WTC11 (cell line): Measurements from ENCODE around the gene AGAP1. TPM values are rescaled to one million over a fixed set of nuclear protein-coding genes. Genes with fewer than 3 reads are reported as not detected.

ENCODE experiments used
- ATAC-seq: fragments of 200-7000 bp; cut with Tn5 transposase; 2 replicates; pipeline ENCODE4 v1.10.0; 2021; ENCODE audit warnings: mild to moderate bottlenecking, moderate library complexity
- CTCF ChIA-PET: fragments of 300-600 bp; sonication (Branson Sonifier 250); formaldehyde crosslinking; loops from one replicate; lab custom pipeline; 2021; ENCODE audit warnings: antibody characterized with exemption; lab: Charles Lee
- POLR2A ChIA-PET: fragments of 350-600 bp; sonication (Branson Sonifier 250); formaldehyde crosslinking; loops from one replicate; lab custom pipeline; 2021; ENCODE audit warnings: antibody characterized with exemption; lab: Charles Lee
- DNase-seq: peaks from one replicate; pipeline ENCODE4 v3.0.0; 2021; ENCODE audit warnings: low spot score
- H3K27ac Mint-ChIP-seq: 2 replicates; pipeline ENCODE4 v1.8.0; 2021; ENCODE audit warnings: mixed read lengths
- H3K27me3 Mint-ChIP-seq: 2 replicates; pipeline ENCODE4 v1.8.0; 2021; ENCODE audit warnings: low read depth, mild to moderate bottlenecking, moderate library complexity, mixed read lengths
- H3K36me3 Mint-ChIP-seq: 2 replicates; pipeline ENCODE4 v1.8.0; 2021; ENCODE audit warnings: mixed read lengths
- H3K4me1 Mint-ChIP-seq: 2 replicates; pipeline ENCODE4 v1.8.0; 2022; ENCODE audit warnings: mixed read lengths
- H3K4me3 Mint-ChIP-seq: 2 replicates; pipeline ENCODE4 v1.8.0; 2021; ENCODE audit warnings: mild to moderate bottlenecking, moderate library complexity, mixed read lengths
- H3K9me3 Mint-ChIP-seq: 2 replicates; pipeline ENCODE4 v1.8.0; 2021; ENCODE audit warnings: mixed read lengths
- ATF1 ChIP-seq: sonication (generic); formaldehyde crosslinking; IDR thresholded peaks from 2 replicates; pipeline ENCODE4 v1.8.1; 2023; ENCODE audit warnings: mild to moderate bottlenecking, moderate library complexity, missing genetic modification reagents
- ESRRA ChIP-seq: sonication (generic); formaldehyde crosslinking; IDR thresholded peaks from 2 replicates; pipeline ENCODE4 v1.8.1; 2022; ENCODE audit warnings: mild to moderate bottlenecking, missing genetic modification reagents, borderline replicate concordance
- FOXK1 ChIP-seq: sonication (generic); formaldehyde crosslinking; IDR thresholded peaks from 2 replicates; pipeline ENCODE4 v1.8.0; 2022; ENCODE audit warnings: mild to moderate bottlenecking, moderate library complexity, missing genetic modification reagents
- GABPB1 ChIP-seq: sonication (generic); formaldehyde crosslinking; IDR thresholded peaks from 2 replicates; pipeline ENCODE4 v1.8.1; 2023; ENCODE audit warnings: mild to moderate bottlenecking, missing genetic modification reagents
- JUN ChIP-seq: sonication (generic); formaldehyde crosslinking; IDR thresholded peaks from 2 replicates; pipeline ENCODE4 v1.8.0; 2023; ENCODE audit warnings: mild to moderate bottlenecking, missing genetic modification reagents
- KAT7 ChIP-seq: sonication (generic); formaldehyde crosslinking; IDR thresholded peaks from 2 replicates; pipeline ENCODE4 v1.8.1; 2023; ENCODE audit warnings: missing genetic modification reagents, mild to moderate bottlenecking, borderline replicate concordance
- MXD4 ChIP-seq: fragments of 250-450 bp; sonication (Bioruptor Pico); IDR thresholded peaks from 2 replicates; pipeline ENCODE4 v1.8.0; 2021; ENCODE audit warnings: mild to moderate bottlenecking, moderate library complexity, borderline replicate concordance
- NFATC4 ChIP-seq: fragments of 250-450 bp; sonication (Bioruptor Pico); IDR thresholded peaks from 2 replicates; pipeline ENCODE4 v1.9.0; 2021; ENCODE audit warnings: mild to moderate bottlenecking
- NFE2L1 ChIP-seq: sonication (generic); formaldehyde crosslinking; IDR thresholded peaks from 2 replicates; pipeline ENCODE4 v1.8.1; 2023; ENCODE audit warnings: missing genetic modification reagents
- RELA ChIP-seq: sonication (generic); formaldehyde crosslinking; IDR thresholded peaks from 2 replicates; pipeline ENCODE4 v1.8.1; 2022; ENCODE audit warnings: missing genetic modification reagents, mild to moderate bottlenecking, borderline replicate concordance
- SP1 ChIP-seq: sonication (generic); formaldehyde crosslinking; conservative IDR thresholded peaks from 2 replicates; pipeline ENCODE4 v1.8.1; 2022; ENCODE audit warnings: missing genetic modification reagents
- ZNF232 ChIP-seq: sonication (generic); formaldehyde crosslinking; IDR thresholded peaks from 2 replicates; pipeline ENCODE4 v1.8.0; 2022; ENCODE audit warnings: mild to moderate bottlenecking, missing genetic modification reagents
- ZNF263 ChIP-seq: sonication (generic); formaldehyde crosslinking; IDR thresholded peaks from 2 replicates; pipeline ENCODE4 v1.8.1; 2022; ENCODE audit warnings: low read depth, mild to moderate bottlenecking, moderate library complexity, missing genetic modification reagents
- ZNF671 ChIP-seq: fragments of 250-450 bp; sonication (Bioruptor Pico); IDR thresholded peaks from 2 replicates; pipeline ENCODE4 v1.8.0; 2021; ENCODE audit warnings: mild to moderate bottlenecking
- total RNA-seq: library from RNA; stranded (reverse); gene quantifications from 3 replicates; pipeline ENCODE4 v1.2.3, GENCODE V29; 2021
- TF ChIP-seq, protein P1 (sequence below): sonication (generic); formaldehyde crosslinking; IDR thresholded peaks from 2 replicates; pipeline ENCODE4 v1.8.0; 2023; ENCODE audit warnings: mild to moderate bottlenecking, missing genetic modification reagents
- TF ChIP-seq, protein P2 (sequence below): fragments of 250-450 bp; sonication (Bioruptor Pico); IDR thresholded peaks from 2 replicates; pipeline ENCODE4 v1.9.0; 2021; ENCODE audit warnings: mild to moderate bottlenecking, borderline replicate concordance
- TF ChIP-seq, protein P3 (sequence below): sonication (generic); formaldehyde crosslinking; IDR thresholded peaks from 2 replicates; pipeline ENCODE4 v1.8.1; 2023; ENCODE audit warnings: mild to moderate bottlenecking, missing genetic modification reagents, moderate library complexity
- TF ChIP-seq, protein P4 (sequence below): sonication (generic); formaldehyde crosslinking; IDR thresholded peaks from 2 replicates; pipeline ENCODE4 v1.8.1; 2022; ENCODE audit warnings: low read depth, mild to moderate bottlenecking, moderate library complexity, missing genetic modification reagents, borderline replicate concordance
- TF ChIP-seq, protein P5 (sequence below): fragments of 250-450 bp; sonication (Bioruptor Pico); IDR thresholded peaks from 2 replicates; pipeline ENCODE4 v1.8.0; 2021; ENCODE audit warnings: mild to moderate bottlenecking

Gene AGAP1
- total RNA-seq, 1 experiment from 2014 or later = 49.3 TPM

DNA sequence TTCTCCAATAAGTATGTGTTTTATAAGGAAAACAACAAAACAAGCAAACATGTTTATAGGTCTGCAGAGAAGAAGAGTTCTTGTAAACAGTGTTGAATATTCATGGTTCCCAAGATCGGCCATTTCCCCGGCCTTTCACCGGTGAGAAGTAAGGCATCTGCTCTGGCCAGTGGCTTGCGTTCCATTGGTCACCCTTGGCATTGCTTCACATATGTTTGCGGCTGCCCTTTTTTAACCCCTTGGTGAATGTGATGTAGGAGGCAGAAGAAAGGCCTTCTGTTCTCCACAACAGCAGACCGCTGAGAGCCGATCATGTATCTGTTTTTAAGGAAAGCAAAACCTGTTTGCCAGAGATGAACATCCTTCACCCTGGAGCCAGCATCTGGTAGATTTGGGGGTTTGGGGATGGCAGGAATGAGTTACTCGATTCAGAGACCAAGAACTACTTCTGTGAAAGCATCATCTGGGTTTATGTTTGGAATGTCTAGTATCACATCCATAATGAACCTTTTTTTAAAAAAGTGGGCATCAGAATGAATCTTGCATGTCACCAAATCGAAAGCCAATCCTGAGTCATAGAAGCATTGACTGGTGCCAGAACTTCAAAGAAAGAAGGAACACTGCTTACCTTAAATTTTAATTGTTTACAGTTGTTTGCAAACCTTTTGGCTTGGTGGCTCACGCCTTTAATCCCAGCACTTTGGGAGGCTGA, 112.3 kb downstream of the AGAP1 start (continued):
- TF ChIP-seq, protein P1, sequence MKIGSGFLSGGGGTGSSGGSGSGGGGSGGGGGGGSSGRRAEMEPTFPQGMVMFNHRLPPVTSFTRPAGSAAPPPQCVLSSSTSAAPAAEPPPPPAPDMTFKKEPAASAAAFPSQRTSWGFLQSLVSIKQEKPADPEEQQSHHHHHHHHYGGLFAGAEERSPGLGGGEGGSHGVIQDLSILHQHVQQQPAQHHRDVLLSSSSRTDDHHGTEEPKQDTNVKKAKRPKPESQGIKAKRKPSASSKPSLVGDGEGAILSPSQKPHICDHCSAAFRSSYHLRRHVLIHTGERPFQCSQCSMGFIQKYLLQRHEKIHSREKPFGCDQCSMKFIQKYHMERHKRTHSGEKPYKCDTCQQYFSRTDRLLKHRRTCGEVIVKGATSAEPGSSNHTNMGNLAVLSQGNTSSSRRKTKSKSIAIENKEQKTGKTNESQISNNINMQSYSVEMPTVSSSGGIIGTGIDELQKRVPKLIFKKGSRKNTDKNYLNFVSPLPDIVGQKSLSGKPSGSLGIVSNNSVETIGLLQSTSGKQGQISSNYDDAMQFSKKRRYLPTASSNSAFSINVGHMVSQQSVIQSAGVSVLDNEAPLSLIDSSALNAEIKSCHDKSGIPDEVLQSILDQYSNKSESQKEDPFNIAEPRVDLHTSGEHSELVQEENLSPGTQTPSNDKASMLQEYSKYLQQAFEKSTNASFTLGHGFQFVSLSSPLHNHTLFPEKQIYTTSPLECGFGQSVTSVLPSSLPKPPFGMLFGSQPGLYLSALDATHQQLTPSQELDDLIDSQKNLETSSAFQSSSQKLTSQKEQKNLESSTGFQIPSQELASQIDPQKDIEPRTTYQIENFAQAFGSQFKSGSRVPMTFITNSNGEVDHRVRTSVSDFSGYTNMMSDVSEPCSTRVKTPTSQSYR (CRISPR knock-in tag) = no peak
- TF ChIP-seq KAT7 (no peak), ATF1 (CRISPR knock-in tag) (no peak)

DNA sequence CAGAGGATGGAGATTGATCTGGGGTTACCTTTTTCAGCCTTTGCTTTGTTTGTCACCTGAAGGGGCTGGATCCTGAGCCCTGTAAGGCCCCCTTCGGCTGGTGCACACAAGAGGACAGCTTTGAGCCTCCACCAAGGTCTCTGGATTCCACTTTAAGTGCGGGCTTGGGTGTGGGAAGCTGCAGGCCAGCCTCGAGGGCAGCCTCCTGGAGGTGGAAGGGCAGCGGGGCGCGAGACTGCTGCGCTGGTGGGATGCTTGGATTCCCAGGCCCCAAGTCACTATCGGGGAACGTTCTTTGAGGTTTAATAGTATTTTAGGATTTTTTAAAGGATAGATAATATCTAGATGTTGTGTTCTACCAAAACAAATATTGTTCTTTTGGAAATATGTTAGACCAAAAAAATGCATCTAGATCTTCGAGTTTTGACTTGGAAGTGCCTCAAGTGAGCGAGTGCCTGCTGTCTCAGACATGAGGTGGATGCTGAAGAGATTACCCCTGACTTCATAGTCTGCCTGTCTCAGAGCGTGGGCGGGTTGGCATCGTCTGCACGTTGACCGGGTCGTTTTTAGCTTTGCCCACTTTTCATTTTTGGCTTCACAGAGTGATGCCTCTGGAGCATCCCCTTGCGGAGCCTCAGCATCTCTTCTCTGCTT, 113.8 kb downstream of the AGAP1 start:
- H3K27me3 Mint-ChIP-seq = no peaks in the 10 kb centered on the region
- ChIA-PET POLR2A (interaction anchor here (0.7 kb wide), 1 partner anchor 58 kb away, joined by 3 read pairs; no protein-coding TSS in a partner anchor), CTCF (no interaction called here)
- TF ChIP-seq RELA (CRISPR knock-in tag) (no peak), NFATC4 (CRISPR knock-in tag) (no peak), ESRRA (CRISPR knock-in tag) (no peak), ZNF232 (no peak), JUN (CRISPR knock-in tag) (no peak), ZNF263 (CRISPR knock-in tag) (no peak)
- peaks cover 10% of the 10 kb centered on the region for H3K9me3 Mint-ChIP-seq
- DNase-seq = no peak
- H3K4me1 Mint-ChIP-seq = peaks cover 52% of the 10 kb centered on the region
- no peak overlapping the region for H3K27ac Mint-ChIP-seq
- H3K4me3 Mint-ChIP-seq = no peak overlapping the region
- H3K36me3 Mint-ChIP-seq = peaks cover 5% of the 10 kb centered on the region
- ATAC-seq = no peak

DNA sequence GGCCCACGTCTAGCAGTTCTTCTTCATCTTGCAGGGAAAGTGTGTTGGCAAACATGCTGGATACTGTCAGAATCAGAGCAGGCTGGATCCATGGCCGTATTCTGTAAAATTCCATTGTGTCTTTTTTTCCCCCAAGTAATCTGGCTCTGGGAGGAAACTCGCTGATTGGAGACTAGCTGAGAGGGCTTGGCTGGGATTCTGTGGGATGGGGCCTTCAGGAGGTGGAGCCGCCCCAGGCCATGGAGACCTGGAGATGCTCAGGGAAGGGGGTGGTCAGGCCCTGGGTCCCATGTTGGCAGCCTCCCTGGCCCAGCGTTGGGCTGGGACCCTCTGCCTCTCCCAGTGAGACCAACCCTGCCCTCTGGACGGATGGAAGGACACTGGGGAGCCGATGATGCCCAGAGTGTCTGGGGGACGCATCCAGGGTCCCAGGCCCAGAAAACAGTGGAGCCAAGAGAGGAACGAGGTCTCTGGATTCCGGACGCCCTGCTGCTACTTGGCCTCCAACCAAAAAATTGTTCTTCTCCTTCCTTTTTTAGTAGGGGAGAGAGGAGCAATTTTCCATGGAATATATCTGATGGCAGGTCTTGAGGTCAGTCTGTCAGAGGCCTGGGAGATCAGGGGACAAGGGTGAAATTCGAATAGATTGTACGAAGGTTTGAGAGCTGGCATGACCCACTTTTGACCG, 114.5 kb downstream of the AGAP1 start:
- POLR2A ChIA-PET = interaction anchor here (0.7 kb wide), 1 partner anchor 57 kb away, joined by 3 read pairs; no protein-coding TSS in a partner anchor
- H3K27me3 Mint-ChIP-seq = no peaks in the 10 kb centered on the region
- no peak overlapping the region for H3K27ac Mint-ChIP-seq
- peaks cover 3% of the 10 kb centered on the region for H3K9me3 Mint-ChIP-seq
- CTCF ChIA-PET = interaction anchor here (1.0 to 1.1 kb wide), 2 partner anchors 138 to 171 kb away, joined by 3 read pairs; no protein-coding TSS in a partner anchor
- H3K36me3 Mint-ChIP-seq = no peaks in the 10 kb centered on the region; the same call in 1 of the 2 replicates
- ATAC-seq (no peak), DNase-seq (no peak)
- peaks cover 56% of the 10 kb centered on the region for H3K4me1 Mint-ChIP-seq
- H3K4me3 Mint-ChIP-seq = no peak overlapping the region
- TF ChIP-seq ATF1 (CRISPR knock-in tag) (no peak), MXD4 (CRISPR knock-in tag) (no peak), SP1 (CRISPR knock-in tag) (no peak), FOXK1 (CRISPR knock-in tag) (no peak), GABPB1 (CRISPR knock-in tag) (no peak), NFE2L1 (CRISPR knock-in tag) (no peak), ZNF671 (CRISPR knock-in tag) (no peak)
- TF ChIP-seq, protein P2, sequence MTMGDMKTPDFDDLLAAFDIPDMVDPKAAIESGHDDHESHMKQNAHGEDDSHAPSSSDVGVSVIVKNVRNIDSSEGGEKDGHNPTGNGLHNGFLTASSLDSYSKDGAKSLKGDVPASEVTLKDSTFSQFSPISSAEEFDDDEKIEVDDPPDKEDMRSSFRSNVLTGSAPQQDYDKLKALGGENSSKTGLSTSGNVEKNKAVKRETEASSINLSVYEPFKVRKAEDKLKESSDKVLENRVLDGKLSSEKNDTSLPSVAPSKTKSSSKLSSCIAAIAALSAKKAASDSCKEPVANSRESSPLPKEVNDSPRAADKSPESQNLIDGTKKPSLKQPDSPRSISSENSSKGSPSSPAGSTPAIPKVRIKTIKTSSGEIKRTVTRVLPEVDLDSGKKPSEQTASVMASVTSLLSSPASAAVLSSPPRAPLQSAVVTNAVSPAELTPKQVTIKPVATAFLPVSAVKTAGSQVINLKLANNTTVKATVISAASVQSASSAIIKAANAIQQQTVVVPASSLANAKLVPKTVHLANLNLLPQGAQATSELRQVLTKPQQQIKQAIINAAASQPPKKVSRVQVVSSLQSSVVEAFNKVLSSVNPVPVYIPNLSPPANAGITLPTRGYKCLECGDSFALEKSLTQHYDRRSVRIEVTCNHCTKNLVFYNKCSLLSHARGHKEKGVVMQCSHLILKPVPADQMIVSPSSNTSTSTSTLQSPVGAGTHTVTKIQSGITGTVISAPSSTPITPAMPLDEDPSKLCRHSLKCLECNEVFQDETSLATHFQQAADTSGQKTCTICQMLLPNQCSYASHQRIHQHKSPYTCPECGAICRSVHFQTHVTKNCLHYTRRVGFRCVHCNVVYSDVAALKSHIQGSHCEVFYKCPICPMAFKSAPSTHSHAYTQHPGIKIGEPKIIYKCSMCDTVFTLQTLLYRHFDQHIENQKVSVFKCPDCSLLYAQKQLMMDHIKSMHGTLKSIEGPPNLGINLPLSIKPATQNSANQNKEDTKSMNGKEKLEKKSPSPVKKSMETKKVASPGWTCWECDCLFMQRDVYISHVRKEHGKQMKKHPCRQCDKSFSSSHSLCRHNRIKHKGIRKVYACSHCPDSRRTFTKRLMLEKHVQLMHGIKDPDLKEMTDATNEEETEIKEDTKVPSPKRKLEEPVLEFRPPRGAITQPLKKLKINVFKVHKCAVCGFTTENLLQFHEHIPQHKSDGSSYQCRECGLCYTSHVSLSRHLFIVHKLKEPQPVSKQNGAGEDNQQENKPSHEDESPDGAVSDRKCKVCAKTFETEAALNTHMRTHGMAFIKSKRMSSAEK (CRISPR knock-in tag) = no peak
- TF ChIP-seq, protein P3, sequence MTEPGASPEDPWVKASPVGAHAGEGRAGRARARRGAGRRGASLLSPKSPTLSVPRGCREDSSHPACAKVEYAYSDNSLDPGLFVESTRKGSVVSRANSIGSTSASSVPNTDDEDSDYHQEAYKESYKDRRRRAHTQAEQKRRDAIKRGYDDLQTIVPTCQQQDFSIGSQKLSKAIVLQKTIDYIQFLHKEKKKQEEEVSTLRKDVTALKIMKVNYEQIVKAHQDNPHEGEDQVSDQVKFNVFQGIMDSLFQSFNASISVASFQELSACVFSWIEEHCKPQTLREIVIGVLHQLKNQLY (CRISPR knock-in tag) = no peak
- TF ChIP-seq, protein P4, sequence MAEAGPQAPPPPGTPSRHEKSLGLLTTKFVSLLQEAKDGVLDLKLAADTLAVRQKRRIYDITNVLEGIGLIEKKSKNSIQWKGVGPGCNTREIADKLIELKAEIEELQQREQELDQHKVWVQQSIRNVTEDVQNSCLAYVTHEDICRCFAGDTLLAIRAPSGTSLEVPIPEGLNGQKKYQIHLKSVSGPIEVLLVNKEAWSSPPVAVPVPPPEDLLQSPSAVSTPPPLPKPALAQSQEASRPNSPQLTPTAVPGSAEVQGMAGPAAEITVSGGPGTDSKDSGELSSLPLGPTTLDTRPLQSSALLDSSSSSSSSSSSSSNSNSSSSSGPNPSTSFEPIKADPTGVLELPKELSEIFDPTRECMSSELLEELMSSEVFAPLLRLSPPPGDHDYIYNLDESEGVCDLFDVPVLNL = no peak
- TF ChIP-seq, protein P5, sequence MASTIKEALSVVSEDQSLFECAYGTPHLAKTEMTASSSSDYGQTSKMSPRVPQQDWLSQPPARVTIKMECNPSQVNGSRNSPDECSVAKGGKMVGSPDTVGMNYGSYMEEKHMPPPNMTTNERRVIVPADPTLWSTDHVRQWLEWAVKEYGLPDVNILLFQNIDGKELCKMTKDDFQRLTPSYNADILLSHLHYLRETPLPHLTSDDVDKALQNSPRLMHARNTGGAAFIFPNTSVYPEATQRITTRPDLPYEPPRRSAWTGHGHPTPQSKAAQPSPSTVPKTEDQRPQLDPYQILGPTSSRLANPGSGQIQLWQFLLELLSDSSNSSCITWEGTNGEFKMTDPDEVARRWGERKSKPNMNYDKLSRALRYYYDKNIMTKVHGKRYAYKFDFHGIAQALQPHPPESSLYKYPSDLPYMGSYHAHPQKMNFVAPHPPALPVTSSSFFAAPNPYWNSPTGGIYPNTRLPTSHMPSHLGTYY (CRISPR knock-in tag) = no peak
